SU-DHL-6 (cell line): Measurements from ENCODE around the gene CCDC9B.

Experiments
- H2AFZ ChIP-seq: fragments of 200-600 bp; sonication (generic); 2 replicates; pipeline ENCODE4 v1.6.1; 2014; ENCODE audit warnings: low read depth, mild to moderate bottlenecking, moderate library complexity, mixed read lengths, antibody characterized with exemption, low read length; ENCODE audit not compliant: severe bottlenecking
- H3F3A ChIP-seq: fragments of 200-600 bp; shearing (Covaris generic); 2 replicates; pipeline ENCODE4 v1.6.0; 2016; ENCODE audit warnings: antibody characterized with exemption, mild to moderate bottlenecking; ENCODE audit not compliant: insufficient read depth
- H3K27ac ChIP-seq: fragments of 200-600 bp; sonication (generic); 2 replicates; pipeline ENCODE4 v1.5.1; 2016; ENCODE audit warnings: low read depth, mild to moderate bottlenecking, low read length, moderate library complexity, mixed read lengths
- H3K27me3 ChIP-seq: fragments of 200-600 bp; sonication (generic), shearing (Covaris generic); 2 replicates; pipeline ENCODE4 v1.6.0; 2014; ENCODE audit warnings: mild to moderate bottlenecking, low read length
- H3K36me3 ChIP-seq: fragments of 200-600 bp; sonication (generic); 2 replicates; pipeline ENCODE4 v1.6.1; 2014; ENCODE audit warnings: mild to moderate bottlenecking, low read length, mixed read lengths
- H3K4me2 ChIP-seq: fragments of 300-600, 200-600 bp; shearing (Covaris generic), sonication (generic); 2 replicates; pipeline ENCODE4 v1.6.0; 2014; ENCODE audit warnings: low read length, low read depth, mild to moderate bottlenecking; ENCODE audit not compliant: poor library complexity, severe bottlenecking
- H3K4me3 ChIP-seq: fragments of 200-600 bp; sonication (generic); 2 replicates; pipeline ENCODE4 v1.5.1; 2014; ENCODE audit warnings: antibody characterized with exemption, low read length, mild to moderate bottlenecking, mixed read lengths; ENCODE audit not compliant: insufficient read depth, poor library complexity, severe bottlenecking
- H3K79me2 ChIP-seq: fragments of 200-600 bp; sonication (generic); 2 replicates; pipeline ENCODE4 v1.6.1; 2014; ENCODE audit warnings: mild to moderate bottlenecking, low read length, moderate library complexity; ENCODE audit not compliant: insufficient read depth
- H3K9ac ChIP-seq: fragments of 200-600 bp; sonication (generic); 2 replicates; pipeline ENCODE4 v1.7.0; 2014; ENCODE audit warnings: mild to moderate bottlenecking, low read length
- H3K9me2 ChIP-seq: fragments of 200-600 bp; sonication (generic); replicated peaks from 2 replicates; pipeline ENCODE4 v1.6.1; 2014; ENCODE audit warnings: low read length; ENCODE audit not compliant: insufficient read depth
- H3K9me3 ChIP-seq: fragments of 200-600 bp; sonication (generic); 2 replicates; pipeline ENCODE4 v1.6.1; 2014; ENCODE audit warnings: low read length, mixed read lengths; ENCODE audit not compliant: insufficient read depth
- H4K20me1 ChIP-seq: fragments of 200-600 bp; sonication (generic); 2 replicates; pipeline ENCODE4 v1.6.1; 2014; ENCODE audit warnings: low read depth, mild to moderate bottlenecking, antibody characterized with exemption, low read length, moderate library complexity, mixed read lengths
- CTCF ChIP-seq: fragments of 200-600 bp; sonication (generic); IDR thresholded peaks from one replicate; pipeline ENCODE4 v1.5.1; 2017; ENCODE audit warnings: antibody characterized with exemption, mild to moderate bottlenecking, low read length, moderate library complexity; ENCODE audit not compliant: insufficient read depth, poor library complexity, severe bottlenecking
- EZH2phosphoT487 ChIP-seq: fragments of 200-600 bp; sonication (generic), shearing (Covaris generic); conservative IDR thresholded peaks from 2 replicates; pipeline ENCODE4 v1.6.1; 2018; ENCODE audit warnings: mild to moderate bottlenecking, antibody characterized with exemption, low read length, moderate library complexity, mixed read lengths

CCDC9B gene

DNA sequence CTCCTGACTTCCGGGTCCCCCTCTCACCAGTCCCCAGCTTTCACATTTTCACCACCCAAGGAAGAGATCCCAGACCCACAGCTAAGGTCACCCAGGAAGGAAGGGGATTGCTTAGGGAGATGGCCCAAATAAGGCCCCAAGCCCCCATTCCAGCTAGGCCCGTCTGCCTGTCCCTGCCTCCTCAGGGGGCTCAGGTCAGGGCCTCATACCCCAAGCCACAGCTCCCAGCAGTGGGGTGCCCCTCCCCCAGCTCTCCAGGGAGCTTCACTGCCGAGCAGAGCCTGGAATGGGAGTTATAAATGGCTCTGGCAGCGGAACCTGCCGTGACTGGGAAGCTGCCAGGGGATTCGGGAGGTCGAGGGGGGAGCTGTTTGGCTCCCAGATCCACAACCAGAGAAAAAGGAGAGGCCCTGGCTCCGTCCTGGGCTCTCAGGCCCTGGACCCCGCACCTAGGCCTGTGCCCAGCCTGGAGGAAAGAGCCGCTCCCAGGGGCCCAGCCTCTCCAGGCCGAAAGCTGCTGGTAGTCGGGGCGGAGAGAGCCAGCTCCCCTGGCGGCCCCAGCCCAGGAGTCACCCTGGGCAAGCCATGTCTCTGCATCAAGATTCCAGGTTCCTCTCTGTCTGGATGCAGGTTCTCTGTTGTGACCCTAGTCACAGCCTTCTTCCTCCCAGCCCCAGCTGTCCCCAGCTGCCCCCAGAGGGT, 550 bp downstream of the CCDC9B start:
- H3K79me2 ChIP-seq: no peaks in the 10 kb centered on the region
- no peaks in the 10 kb centered on the region for H3F3A ChIP-seq
- H3K9ac ChIP-seq: no peak overlapping the region
- no peak overlapping the region for H3K4me2 ChIP-seq
- H3K9me3 ChIP-seq: no peaks in the 10 kb centered on the region
- H3K36me3 ChIP-seq: no peaks in the 10 kb centered on the region
- no peaks in the 10 kb centered on the region for H4K20me1 ChIP-seq
- H3K27ac ChIP-seq: no peak overlapping the region
- H3K4me3 ChIP-seq: no peak overlapping the region
- H3K27me3 ChIP-seq: no peaks in the 10 kb centered on the region
- no peak overlapping the region for H2AFZ ChIP-seq
- TF ChIP-seq EZH2phosphoT487 (no peak), CTCF (no peak)
- H3K9me2 ChIP-seq: no peaks in the 10 kb centered on the region

- H3K4me3 ChIP-seq: no peak overlapping the region
Observed at GRCh38 chr15:40339621-40339945, 1.2 kb downstream of the CCDC9B start.

DNA sequence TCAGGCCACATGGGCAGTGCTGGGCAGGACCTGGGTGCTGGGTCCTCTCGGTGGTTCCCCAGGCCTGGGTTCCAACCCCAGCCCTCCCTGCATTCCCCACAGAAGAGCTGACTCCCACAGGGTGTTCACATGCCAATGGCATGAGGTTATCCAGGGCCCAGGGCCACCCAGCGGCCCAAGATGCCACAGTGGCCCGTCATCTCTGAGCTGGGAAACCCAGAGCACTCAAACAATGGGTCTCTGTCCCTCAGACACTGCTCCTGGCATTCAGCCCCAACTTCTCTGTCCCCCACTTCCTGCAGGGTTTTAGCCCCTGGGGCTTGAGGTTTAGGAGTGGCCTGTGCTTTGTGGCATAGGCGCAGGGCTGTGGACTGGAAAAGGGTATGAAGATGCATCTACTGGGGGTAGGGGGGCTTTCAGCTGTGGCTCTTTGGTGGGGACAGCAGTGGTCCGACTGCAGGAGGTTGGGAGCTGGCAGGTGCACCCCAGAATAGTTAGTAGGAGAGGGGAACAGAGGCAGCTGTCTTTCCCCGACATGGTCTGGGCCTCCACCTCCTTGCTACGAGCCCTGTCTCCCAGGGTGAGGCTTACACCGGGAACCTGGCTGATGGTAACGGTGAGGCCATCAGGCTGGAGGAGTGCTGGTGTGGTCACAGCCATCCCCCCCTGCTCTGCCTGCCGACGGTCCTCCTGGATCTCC, 1.7 kb downstream of the CCDC9B start:
- TF ChIP-seq EZH2phosphoT487: no peak
- H3K79me2 ChIP-seq: no peaks in the 10 kb centered on the region
- no peaks in the 10 kb centered on the region for H3F3A ChIP-seq
- no peaks in the 10 kb centered on the region for H3K9me2 ChIP-seq
- no peak overlapping the region for H3K4me2 ChIP-seq
- H3K36me3 ChIP-seq: no peaks in the 10 kb centered on the region
- H4K20me1 ChIP-seq: no peaks in the 10 kb centered on the region
- H3K27ac ChIP-seq: no peak overlapping the region
- H3K9ac ChIP-seq: no peak overlapping the region
- H3K27me3 ChIP-seq: no peaks in the 10 kb centered on the region
- no peak overlapping the region for H2AFZ ChIP-seq
- H3K9me3 ChIP-seq: no peaks in the 10 kb centered on the region
- no peak overlapping the region for H3K4me3 ChIP-seq

More at GRCh38 chr15:40339621-40339945, 1.2 kb downstream of the CCDC9B start:
- no peaks in the 10 kb centered on the region for H3K79me2 ChIP-seq
- no peak overlapping the region for H3K4me2 ChIP-seq
- H3K27me3 ChIP-seq: no peaks in the 10 kb centered on the region
- no peaks in the 10 kb centered on the region for H3K9me2 ChIP-seq
- H3K9me3 ChIP-seq: no peaks in the 10 kb centered on the region
- no peaks in the 10 kb centered on the region for H3K36me3 ChIP-seq
- no peaks in the 10 kb centered on the region for H4K20me1 ChIP-seq
- TF ChIP-seq CTCF (no peak), EZH2phosphoT487 (no peak)
- no peaks in the 10 kb centered on the region for H3F3A ChIP-seq
- no peak overlapping the region for H2AFZ ChIP-seq
- H3K9ac ChIP-seq: no peak overlapping the region
- H3K27ac ChIP-seq: no peak overlapping the region

DNA sequence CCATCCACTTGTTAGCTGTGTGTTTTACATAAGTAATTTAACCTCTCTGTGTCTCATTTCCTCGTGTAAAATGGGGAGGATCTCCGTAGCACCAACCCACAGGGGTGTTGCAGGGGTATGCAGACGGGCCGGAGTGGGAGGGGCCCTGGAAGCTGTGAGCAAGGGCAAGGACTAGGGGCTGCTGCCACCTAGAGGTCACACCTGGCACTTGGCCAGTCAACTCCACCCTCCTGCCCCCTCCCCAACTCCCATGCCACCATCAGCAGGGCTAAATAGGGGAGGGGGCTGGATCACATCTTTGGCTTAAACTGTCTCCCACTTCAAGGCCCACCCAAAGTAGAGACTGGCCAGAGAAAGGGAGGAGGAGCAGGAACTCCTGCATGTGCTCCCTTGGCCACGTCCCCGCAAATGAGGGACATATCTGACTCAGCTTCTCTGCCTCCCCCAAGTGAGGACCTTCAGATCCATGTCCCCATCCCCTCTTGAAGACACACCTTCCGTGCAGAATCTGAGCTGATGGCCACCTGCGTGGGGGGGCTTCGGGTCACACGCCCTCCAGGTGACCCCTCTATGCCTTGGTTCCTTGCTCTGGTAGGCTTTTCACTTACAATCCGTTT, 2.6 kb downstream of the CCDC9B start:
- Histone ChIP-seq H2AFZ (no peak overlapping the region), H4K20me1 (no peaks in the 10 kb centered on the region), H3K36me3 (no peaks in the 10 kb centered on the region), H3F3A (no peaks in the 10 kb centered on the region), H3K9ac (no peak overlapping the region), H3K9me2 (no peaks in the 10 kb centered on the region), H3K4me3 (no peak overlapping the region), H3K27me3 (no peaks in the 10 kb centered on the region), H3K27ac (no peak overlapping the region), H3K79me2 (no peaks in the 10 kb centered on the region), H3K4me2 (peak overlapping the region; percentile 20), H3K9me3 (no peaks in the 10 kb centered on the region)
- TF ChIP-seq EZH2phosphoT487 (no peak), CTCF (peak; percentile 90)
